ENCODE measurements around the gene CBL.

CBL gene

GRCh38 chr11:119315131-119316015 is 109.2 kb downstream of the CBL start:
- peak in 1 of 2 experiments; percentile 52 for DNase-seq

GRCh38 chr11:119316016-119316728 is 110.0 kb downstream of the CBL start:
- DNase-seq: no peak

- DNase-seq: no peak
These were observed 110.8 kb downstream of the CBL start, which contains the start of gene MCAM for GRCh38 chr11:119316729-119317591. TSS of gene MCAM (minus strand) at chr11:119317130. CDS start at chr11:119317101, 29 bp downstream.

GRCh38 chr11:119317592-119318239 is 111.6 kb downstream of the CBL start:
- DNase-seq: no peak

GRCh38 chr11:119318240-119319135 is 112.3 kb downstream of the CBL start:
- no peak for DNase-seq

- no peak for DNase-seq
These were observed 113.1 kb downstream of the CBL start for GRCh38 chr11:119319136-119319699.

GRCh38 chr11:119319700-119320239 is 113.6 kb downstream of the CBL start:
- no peak for DNase-seq

- no peak for DNase-seq
These were observed 114.2 kb downstream of the CBL start for GRCh38 chr11:119320240-119320775.

- no peak for DNase-seq
These were observed 114.8 kb downstream of the CBL start for GRCh38 chr11:119320776-119321524.

- DNase-seq: no peak
These were observed 116.2 kb downstream of the CBL start for GRCh38 chr11:119322360-119322739.

GRCh38 chr11:119322921-119323531 is 116.9 kb downstream of the CBL start:
- DNase-seq: no peak

- DNase-seq: peak in 1 of 2 experiments; percentile 46
These were observed 117.4 kb downstream of the CBL start for GRCh38 chr11:119323532-119324033.

GRCh38 chr11:119324189-119324588 is 118.0 kb downstream of the CBL start:
- no peak for DNase-seq

- DNase-seq: no peak
These were observed 123.2 kb downstream of the CBL start for GRCh38 chr11:119329320-119329719.

GRCh38 chr11:119330237-119330636 is 124.1 kb downstream of the CBL start:
- DNase-seq: no peak

GRCh38 chr11:119332111-119332765 is 126.1 kb downstream of the CBL start:
- DNase-seq: no peak

GRCh38 chr11:119334174-119334930 is 128.2 kb downstream of the CBL start, which contains the start of gene RNF26:
TSS of gene RNF26 (plus strand) at chr11:119334527. CDS start at chr11:119335123, 596 bp downstream.
- peak; percentile 73 to 95 for DNase-seq

All from NCI-H187 (cell line).